Measurements from ENCODE around the gene NEK7. TPM values are rescaled to one million over a fixed set of nuclear protein-coding genes. Genes with fewer than 3 reads are reported as not detected.

Gene NEK7
- total RNA-seq, 2 experiments from 2014 or later = 61.5 to 63.2 TPM

DNA sequence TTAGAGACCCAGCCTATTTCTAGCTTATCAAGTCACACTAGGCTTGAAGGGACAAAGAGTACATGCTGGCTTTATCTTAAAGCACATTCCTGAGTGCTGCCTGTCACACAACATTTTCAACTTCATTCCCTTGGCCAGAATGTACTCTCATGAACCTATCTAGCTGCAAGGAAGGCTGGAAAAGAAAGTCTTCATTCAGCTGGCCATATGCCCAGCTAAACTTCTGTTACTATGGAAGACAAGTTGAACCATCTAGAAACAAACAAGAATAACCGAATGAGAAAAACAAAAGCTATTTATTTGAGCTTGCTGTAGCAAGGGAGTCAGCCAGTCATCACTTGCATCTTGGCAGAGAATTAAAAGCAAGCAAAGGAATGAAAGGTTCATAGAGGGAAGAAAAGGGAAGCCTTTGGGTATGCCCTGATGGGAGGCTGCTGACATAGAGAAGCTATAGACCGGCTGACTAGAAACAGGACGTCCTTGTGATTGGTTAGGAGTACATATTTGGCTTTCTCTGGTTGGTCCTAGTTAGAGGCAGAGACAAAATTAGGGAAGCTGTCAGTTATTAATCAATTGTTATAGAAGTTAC is 108.4 kb downstream of the NEK7 start:
- no peak for DNase-seq
- H3K27ac Mint-ChIP-seq = no peak overlapping the region
- H3K4me3 Mint-ChIP-seq = no peak overlapping the region
- POLR2A ChIA-PET = no interaction called here
- ATAC-seq = no peak
- peaks cover 8% of the 10 kb centered on the region for H3K36me3 Mint-ChIP-seq (ENCODE audit: low read depth)
- CTCF ChIA-PET = interaction anchor here (0.9 kb wide), 1 partner anchor 109 kb away, joined by 3 read pairs; no protein-coding TSS in a partner anchor
- peaks cover 3% of the 10 kb centered on the region for H3K4me1 Mint-ChIP-seq (ENCODE audit: low read depth)
- H3K27me3 Mint-ChIP-seq (ENCODE audit: low read depth) = no peaks in the 10 kb centered on the region
- H3K9me3 Mint-ChIP-seq (ENCODE audit: insufficient read depth) = no peaks in the 10 kb centered on the region

DNA sequence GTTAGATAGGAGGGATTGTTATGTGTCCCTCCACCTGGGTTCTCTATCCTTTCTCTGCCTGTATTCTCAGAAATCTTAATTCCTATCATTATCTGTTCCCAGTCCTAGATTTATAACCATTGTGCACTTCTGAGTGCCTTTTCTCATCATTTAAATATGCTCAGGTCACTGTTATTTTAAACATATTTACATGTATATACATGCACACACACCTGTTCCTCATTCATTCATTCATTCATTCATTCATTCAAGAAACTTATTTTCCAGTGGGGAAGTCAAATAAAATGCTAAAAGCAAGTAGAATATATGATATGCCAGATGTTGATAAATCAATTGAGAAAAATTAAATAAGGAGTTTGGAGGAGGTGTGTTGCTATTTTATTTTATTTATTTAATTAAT is 110.3 kb downstream of the NEK7 start:
- no peak overlapping the region for H3K27ac Mint-ChIP-seq
- POLR2A ChIA-PET = no interaction called here
- DNase-seq = no peak
- CTCF ChIA-PET = no interaction called here
- no peak overlapping the region for H3K4me3 Mint-ChIP-seq
- no peaks in the 10 kb centered on the region for H3K9me3 Mint-ChIP-seq (ENCODE audit: insufficient read depth)
- no peaks in the 10 kb centered on the region for H3K27me3 Mint-ChIP-seq (ENCODE audit: low read depth)
- ATAC-seq = no peak
- H3K36me3 Mint-ChIP-seq (ENCODE audit: low read depth) = peaks cover 15% of the 10 kb centered on the region
- H3K4me1 Mint-ChIP-seq (ENCODE audit: low read depth) = no peaks in the 10 kb centered on the region

DNA sequence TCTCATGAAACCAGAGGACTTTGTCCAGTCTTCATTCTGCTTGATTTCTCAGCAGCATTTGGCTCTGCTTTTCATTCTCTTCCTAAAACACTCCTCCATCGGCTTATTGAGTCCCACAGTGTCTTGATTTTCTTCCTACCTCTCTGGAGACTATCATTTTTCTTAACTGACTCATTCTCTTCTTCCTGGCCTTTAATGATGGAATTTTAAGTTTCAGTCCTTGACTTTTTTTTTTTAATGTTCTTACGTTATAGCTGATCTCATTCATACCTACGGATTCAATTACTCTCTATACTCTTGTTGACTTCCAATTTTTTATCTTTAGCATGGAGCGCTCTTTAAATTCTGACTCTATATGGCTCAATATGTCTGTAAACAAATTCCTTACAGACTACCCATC is 111.1 kb downstream of the NEK7 start:
- H3K4me1 Mint-ChIP-seq (ENCODE audit: low read depth) = no peaks in the 10 kb centered on the region
- H3K27me3 Mint-ChIP-seq (ENCODE audit: low read depth) = no peaks in the 10 kb centered on the region
- H3K4me3 Mint-ChIP-seq = no peak overlapping the region
- no peaks in the 10 kb centered on the region for H3K9me3 Mint-ChIP-seq (ENCODE audit: insufficient read depth)
- CTCF ChIA-PET = no interaction called here
- POLR2A ChIA-PET = no interaction called here
- H3K36me3 Mint-ChIP-seq (ENCODE audit: low read depth) = peaks cover 14% of the 10 kb centered on the region
- ATAC-seq (no peak), DNase-seq (no peak)
- H3K27ac Mint-ChIP-seq = no peak overlapping the region

DNA sequence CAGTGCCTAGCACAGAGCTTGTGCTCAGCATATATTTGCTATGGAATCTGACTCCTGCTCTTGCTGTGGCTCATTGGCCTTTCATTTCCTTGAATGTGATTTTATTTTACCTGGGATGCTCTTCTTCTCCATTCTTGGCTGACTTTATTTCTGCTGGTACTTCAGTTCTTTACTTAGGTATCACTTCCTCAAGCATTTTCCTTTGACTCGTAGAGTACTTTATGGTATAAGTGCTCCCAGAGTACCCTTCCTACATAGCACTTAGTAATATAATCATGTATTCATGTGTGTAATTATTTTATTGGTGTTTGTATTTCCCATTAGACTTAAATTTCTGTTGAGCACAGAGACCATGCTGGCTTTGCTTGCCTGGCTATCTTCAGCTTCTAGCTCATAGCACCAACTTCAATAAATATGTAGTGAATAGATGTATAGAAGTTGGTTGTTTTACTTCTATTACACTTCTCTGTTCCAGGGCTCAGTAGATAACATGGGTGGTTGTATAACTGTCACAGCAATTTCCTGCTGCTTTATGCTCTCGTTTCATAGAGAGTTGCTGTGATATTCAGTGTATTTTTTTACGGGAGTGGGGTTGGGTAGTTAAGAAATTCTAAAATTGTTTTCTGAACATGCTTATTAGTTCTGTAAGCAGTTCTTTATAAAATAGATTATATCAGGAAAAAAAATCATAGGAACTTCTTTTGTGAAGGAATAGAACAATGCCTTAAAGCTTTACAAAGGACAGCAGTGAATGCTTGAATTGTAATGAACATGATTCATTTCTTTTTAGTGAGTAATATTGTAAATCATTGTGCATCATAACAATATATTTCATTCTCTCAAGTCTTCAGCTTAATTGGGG is 112.2 kb downstream of the NEK7 start:
- ChIA-PET POLR2A (no interaction called here), CTCF (no interaction called here)
- ATAC-seq = no peak
- Mint-ChIP-seq H3K27ac (no peak overlapping the region), H3K36me3 (ENCODE audit: low read depth) (peaks cover 15% of the 10 kb centered on the region), H3K4me1 (ENCODE audit: low read depth) (no peaks in the 10 kb centered on the region), H3K4me3 (no peak overlapping the region), H3K9me3 (ENCODE audit: insufficient read depth) (no peaks in the 10 kb centered on the region), H3K27me3 (ENCODE audit: low read depth) (no peaks in the 10 kb centered on the region)
- no peak for DNase-seq

DNA sequence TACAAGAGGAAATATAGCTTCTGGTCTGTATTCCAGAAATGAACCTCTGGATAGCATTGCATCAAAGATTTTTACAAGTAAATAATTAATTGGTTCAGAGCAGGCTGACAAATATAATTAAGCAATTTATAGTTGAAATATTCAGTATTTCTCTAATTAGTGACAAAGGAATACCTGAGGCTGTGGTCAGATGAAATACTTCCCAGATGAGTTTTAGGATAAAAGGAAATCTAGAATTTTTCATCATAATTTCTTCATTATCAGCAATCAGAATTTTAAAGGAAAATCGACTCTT is 112.8 kb downstream of the NEK7 start:
- no peaks in the 10 kb centered on the region for H3K4me1 Mint-ChIP-seq (ENCODE audit: low read depth)
- H3K27me3 Mint-ChIP-seq (ENCODE audit: low read depth) = no peaks in the 10 kb centered on the region
- H3K27ac Mint-ChIP-seq = no peak overlapping the region
- no peak for ATAC-seq
- H3K36me3 Mint-ChIP-seq (ENCODE audit: low read depth) = peaks cover 15% of the 10 kb centered on the region
- no peak for DNase-seq
- POLR2A ChIA-PET = no interaction called here
- H3K9me3 Mint-ChIP-seq (ENCODE audit: insufficient read depth) = no peaks in the 10 kb centered on the region
- H3K4me3 Mint-ChIP-seq = no peak overlapping the region
- CTCF ChIA-PET = no interaction called here

DNA sequence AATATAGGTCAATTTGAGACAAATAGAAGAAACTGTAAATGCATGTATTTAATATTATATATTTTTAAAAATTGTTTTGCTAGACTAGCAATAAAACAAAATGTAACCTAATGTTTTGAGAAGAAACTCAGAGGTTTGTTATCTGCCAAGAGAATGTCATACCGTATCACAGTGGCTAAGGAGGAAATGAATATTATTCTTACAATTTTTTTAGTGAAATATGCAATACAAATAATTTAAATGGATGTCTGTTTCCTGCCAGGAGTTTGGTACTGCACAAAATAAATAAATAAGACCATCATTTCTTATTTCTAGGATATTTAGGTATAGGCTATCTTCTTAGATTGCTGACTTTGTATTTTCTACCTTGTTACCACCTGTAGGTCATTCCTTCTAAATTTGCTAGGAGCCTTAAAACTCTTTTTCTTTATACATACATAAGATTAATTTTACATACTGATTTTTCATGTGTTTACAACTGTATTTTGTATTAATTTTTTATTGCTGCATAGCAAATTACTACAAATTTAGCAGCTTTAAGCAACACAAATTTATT is 113.6 kb downstream of the NEK7 start:
- Mint-ChIP-seq H3K9me3 (ENCODE audit: insufficient read depth) (no peaks in the 10 kb centered on the region), H3K4me3 (no peak overlapping the region), H3K4me1 (ENCODE audit: low read depth) (no peaks in the 10 kb centered on the region), H3K36me3 (ENCODE audit: low read depth) (peaks cover 11% of the 10 kb centered on the region), H3K27ac (no peak overlapping the region), H3K27me3 (ENCODE audit: low read depth) (no peaks in the 10 kb centered on the region)
- DNase-seq = no peak
- ChIA-PET POLR2A (no interaction called here), CTCF (interaction anchor here (1.2 kb wide), 1 partner anchor 749 kb away, joined by 4 read pairs; no protein-coding TSS in a partner anchor)
- no peak for ATAC-seq

DNA sequence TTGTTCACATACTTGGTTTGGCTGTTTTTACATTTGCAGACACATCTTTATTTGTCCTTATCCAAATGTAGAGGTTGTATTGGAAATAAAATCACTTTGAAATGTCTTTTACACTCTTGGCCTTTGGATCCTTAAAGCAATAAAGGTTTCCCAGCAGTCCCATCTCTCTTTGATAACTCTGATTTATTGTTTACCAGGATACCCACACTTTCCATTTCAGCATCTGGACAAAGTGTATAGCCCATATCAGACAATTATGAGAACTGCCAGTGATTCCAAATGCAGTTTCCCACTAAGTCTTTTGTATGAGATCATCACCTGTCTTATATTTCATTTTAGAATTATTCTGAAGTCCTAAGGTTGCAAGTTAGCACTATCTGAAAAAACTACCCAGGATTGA is 114.7 kb downstream of the NEK7 start:
- Mint-ChIP-seq H3K36me3 (ENCODE audit: low read depth) (peaks cover 11% of the 10 kb centered on the region), H3K4me1 (ENCODE audit: low read depth) (no peaks in the 10 kb centered on the region), H3K27me3 (ENCODE audit: low read depth) (no peaks in the 10 kb centered on the region), H3K27ac (no peak overlapping the region), H3K9me3 (ENCODE audit: insufficient read depth) (no peaks in the 10 kb centered on the region), H3K4me3 (no peak overlapping the region)
- DNase-seq = no peak
- no peak for ATAC-seq
- CTCF ChIA-PET = interaction anchor here (1.2 to 1.8 kb wide), 2 partner anchors 17 to 750 kb away, joined by 4 read pairs; no protein-coding TSS in a partner anchor
- POLR2A ChIA-PET = no interaction called here

DNA sequence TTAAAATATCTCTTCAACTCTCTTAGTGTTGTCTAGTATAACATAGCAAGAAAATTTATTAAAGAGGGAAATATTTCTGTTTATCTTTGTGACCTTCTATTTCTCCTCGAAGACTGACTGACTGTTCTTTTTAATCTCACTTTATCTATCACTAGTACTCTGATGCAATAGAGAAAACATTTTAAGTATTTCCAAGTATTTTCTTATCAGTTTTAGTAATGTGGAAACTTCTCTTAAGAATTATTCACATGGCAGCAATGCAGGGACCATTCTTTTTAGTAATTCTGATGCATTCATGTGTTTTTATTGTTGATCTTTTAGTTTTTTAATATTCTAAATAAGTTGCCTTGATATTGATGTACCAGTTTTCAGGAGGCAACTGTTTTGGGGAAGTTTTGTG is 115.7 kb downstream of the NEK7 start:
- CTCF ChIA-PET = interaction anchor here (1.8 kb wide), 1 partner anchor 18 kb away, joined by 4 read pairs; no protein-coding TSS in a partner anchor
- Mint-ChIP-seq H3K36me3 (ENCODE audit: low read depth) (peaks cover 11% of the 10 kb centered on the region), H3K4me1 (ENCODE audit: low read depth) (no peaks in the 10 kb centered on the region), H3K4me3 (no peak overlapping the region), H3K27me3 (ENCODE audit: low read depth) (no peaks in the 10 kb centered on the region), H3K27ac (no peak overlapping the region), H3K9me3 (ENCODE audit: insufficient read depth) (no peaks in the 10 kb centered on the region)
- POLR2A ChIA-PET = no interaction called here
- ATAC-seq (no peak), DNase-seq (no peak)

DNA sequence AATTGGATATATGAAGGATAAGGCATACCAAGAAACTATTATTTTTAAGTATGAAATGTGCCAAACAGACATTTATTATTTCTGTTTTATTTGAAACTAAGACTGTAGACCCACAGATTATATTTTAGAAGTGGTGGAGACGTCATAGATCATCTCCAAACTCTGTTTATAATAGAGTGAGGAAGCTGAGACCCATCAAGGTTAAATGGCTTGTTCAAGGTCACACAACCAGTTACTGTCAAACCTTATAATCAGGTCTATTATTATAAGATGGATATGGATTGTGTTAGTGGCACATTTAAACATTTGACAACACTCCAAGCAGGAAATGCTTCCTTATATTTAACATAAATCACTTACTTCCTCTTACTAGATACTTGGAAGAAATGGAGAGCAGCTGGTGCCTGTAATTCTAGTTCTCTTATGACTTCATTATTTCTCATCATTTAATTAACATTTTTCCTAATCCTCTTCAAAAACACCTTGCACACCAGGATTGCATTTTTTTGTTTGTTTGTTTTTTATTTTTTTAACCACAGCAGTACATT is 117.0 kb downstream of the NEK7 start:
- H3K4me1 Mint-ChIP-seq (ENCODE audit: low read depth) = no peaks in the 10 kb centered on the region
- DNase-seq = no peak
- no peak overlapping the region for H3K4me3 Mint-ChIP-seq
- H3K9me3 Mint-ChIP-seq (ENCODE audit: insufficient read depth) = no peaks in the 10 kb centered on the region
- POLR2A ChIA-PET = no interaction called here
- peaks cover 11% of the 10 kb centered on the region for H3K36me3 Mint-ChIP-seq (ENCODE audit: low read depth)
- no peak for ATAC-seq
- no peak overlapping the region for H3K27ac Mint-ChIP-seq
- CTCF ChIA-PET = no interaction called here
- no peaks in the 10 kb centered on the region for H3K27me3 Mint-ChIP-seq (ENCODE audit: low read depth)

DNA sequence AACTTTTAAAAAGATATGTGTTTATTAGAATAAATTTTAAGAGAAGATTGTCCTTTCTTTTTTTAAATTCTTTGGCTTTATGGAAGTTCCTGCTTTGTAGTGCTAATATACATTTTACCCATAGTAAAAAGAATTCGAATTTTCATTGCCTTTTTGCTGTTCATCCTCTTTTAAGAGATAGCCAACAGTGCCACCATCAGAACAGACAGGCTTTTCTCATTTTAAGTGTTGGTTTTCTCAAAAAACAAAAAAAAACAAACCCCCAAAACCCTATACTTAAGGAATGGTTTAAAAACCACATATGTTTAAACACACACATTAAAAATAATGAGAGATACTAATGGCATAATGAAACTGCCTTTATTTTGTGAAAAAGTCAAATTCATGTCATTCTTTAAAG is 118.8 kb downstream of the NEK7 start:
- Mint-ChIP-seq H3K27me3 (ENCODE audit: low read depth) (no peaks in the 10 kb centered on the region), H3K27ac (no peak overlapping the region), H3K36me3 (ENCODE audit: low read depth) (peaks cover 13% of the 10 kb centered on the region), H3K9me3 (ENCODE audit: insufficient read depth) (no peaks in the 10 kb centered on the region), H3K4me3 (no peak overlapping the region), H3K4me1 (ENCODE audit: low read depth) (no peaks in the 10 kb centered on the region)
- ATAC-seq (no peak), DNase-seq (no peak)
- POLR2A ChIA-PET = no interaction called here
- CTCF ChIA-PET = no interaction called here

DNA sequence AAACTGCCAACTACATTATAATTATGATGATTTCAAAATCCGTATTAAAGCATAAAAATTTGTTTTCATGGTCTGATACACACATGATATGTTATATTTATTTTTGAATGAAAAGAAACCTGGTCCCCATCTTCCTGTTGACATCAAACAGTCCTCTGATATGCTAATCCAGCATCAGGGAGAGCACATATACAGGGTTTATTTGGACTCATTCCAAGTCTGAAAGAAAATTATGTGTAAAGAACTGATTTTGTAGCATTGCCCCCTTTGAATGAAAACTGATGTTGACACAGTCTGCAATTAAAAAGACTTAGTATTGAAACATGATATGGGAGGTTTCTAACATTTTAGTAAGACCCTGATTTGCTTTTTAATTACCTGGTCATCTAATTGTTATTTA is 119.4 kb downstream of the NEK7 start:
- Mint-ChIP-seq H3K27me3 (ENCODE audit: low read depth) (no peaks in the 10 kb centered on the region), H3K9me3 (ENCODE audit: insufficient read depth) (no peaks in the 10 kb centered on the region), H3K4me3 (no peak overlapping the region), H3K36me3 (ENCODE audit: low read depth) (peaks cover 8% of the 10 kb centered on the region), H3K4me1 (ENCODE audit: low read depth) (no peaks in the 10 kb centered on the region), H3K27ac (no peak overlapping the region)
- ATAC-seq (no peak), DNase-seq (no peak)
- ChIA-PET POLR2A (no interaction called here), CTCF (no interaction called here)

DNA sequence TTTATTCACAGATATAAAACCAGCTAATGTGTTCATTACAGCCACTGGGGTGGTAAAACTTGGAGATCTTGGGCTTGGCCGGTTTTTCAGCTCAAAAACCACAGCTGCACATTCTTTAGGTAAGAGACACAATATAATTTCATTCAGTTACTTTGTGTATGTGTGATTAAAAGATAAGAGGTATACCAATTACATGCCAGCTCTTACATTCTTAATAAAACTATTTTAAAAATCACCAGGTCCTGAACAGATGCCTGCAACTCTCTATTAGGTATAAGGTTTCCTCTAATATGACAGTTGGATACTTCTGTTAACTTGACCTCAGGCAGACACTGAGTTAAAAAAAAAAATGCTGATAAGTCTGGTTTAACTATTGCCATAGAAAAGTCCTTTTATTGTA is 122.1 kb downstream of the NEK7 start:
- Mint-ChIP-seq H3K4me1 (ENCODE audit: low read depth) (peaks cover 10% of the 10 kb centered on the region), H3K27ac (no peak overlapping the region), H3K4me3 (no peak overlapping the region), H3K36me3 (ENCODE audit: low read depth) (peaks cover 10% of the 10 kb centered on the region), H3K9me3 (ENCODE audit: insufficient read depth) (no peaks in the 10 kb centered on the region), H3K27me3 (ENCODE audit: low read depth) (no peaks in the 10 kb centered on the region)
- ATAC-seq = no peak
- DNase-seq = no peak
- CTCF ChIA-PET = no interaction called here
- POLR2A ChIA-PET = no interaction called here

All from activated CD8-positive, alpha-beta T cell treated with anti-CD3 and anti-CD28 coated beads, Interleukin-2, amount 10 ng/mL, durations not matched to agents 7 days and 5 days (primary cell).